GM20000 (cell line): ENCODE measurements around the gene TMEM259.

Experiments used
- DNase-seq: peaks from one replicate; pipeline ENCODE4 v3.0.0; 2012; ENCODE audit warnings: low spot score
- TF ChIP-seq, protein P1 (sequence below): IDR thresholded peaks from 2 replicates; pipeline ENCODE4 v1.5.1; 2012; ENCODE audit warnings: mild to moderate bottlenecking, control low read depth; ENCODE audit errors: extremely low read depth, missing control alignments

The TMEM259 gene

DNA sequence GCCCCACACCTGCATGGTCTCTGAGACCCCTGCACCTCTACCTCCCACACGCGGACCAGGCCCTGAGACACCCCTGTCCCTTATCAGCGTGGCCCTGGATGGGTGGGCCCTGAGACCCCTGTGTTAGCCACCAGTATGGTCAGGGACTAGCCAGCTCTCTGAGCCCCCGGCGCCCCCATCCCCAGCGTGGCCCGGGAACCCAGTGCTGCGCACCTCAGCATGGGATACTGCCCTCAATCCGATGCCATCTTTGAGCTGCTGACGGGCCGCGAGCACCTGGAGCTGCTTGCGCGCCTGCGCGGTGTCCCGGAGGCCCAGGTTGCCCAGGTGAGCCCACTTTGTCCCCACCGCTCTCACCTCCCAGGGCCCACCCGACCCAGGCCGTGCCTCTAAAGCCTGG lies 41.1 kb upstream of the TMEM259 start:
- TF ChIP-seq, protein P1, sequence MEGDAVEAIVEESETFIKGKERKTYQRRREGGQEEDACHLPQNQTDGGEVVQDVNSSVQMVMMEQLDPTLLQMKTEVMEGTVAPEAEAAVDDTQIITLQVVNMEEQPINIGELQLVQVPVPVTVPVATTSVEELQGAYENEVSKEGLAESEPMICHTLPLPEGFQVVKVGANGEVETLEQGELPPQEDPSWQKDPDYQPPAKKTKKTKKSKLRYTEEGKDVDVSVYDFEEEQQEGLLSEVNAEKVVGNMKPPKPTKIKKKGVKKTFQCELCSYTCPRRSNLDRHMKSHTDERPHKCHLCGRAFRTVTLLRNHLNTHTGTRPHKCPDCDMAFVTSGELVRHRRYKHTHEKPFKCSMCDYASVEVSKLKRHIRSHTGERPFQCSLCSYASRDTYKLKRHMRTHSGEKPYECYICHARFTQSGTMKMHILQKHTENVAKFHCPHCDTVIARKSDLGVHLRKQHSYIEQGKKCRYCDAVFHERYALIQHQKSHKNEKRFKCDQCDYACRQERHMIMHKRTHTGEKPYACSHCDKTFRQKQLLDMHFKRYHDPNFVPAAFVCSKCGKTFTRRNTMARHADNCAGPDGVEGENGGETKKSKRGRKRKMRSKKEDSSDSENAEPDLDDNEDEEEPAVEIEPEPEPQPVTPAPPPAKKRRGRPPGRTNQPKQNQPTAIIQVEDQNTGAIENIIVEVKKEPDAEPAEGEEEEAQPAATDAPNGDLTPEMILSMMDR, result no peak
- DNase-seq, result no peak

DNA sequence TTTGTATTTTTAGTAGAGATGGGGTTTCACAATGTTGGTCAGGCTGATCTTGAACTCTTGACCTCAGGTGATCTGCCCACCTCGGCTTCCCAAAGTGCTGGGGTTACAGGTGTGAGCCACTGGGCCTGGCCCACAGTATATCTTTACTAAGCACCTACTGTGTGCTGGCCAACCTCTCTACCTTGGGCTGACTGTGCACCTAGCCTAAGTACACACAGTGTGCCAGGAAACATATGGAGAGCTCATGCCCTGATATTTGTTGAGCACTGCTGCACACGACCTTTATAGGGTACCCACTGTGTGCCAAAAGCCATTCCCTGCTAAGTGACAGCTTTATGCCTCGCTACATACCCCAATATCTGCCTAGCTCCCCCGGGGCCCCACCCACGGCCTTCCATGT lies 39.8 kb upstream of the TMEM259 start:
- TF ChIP-seq, protein P1, result no peak
- DNase-seq, result no peak

GRCh38 chr19:1058112-1058511 lies 37.2 kb upstream of the TMEM259 start:
- TF ChIP-seq, protein P1, result no peak
- DNase-seq, result no peak

- DNase-seq, result peak; percentile 63
- TF ChIP-seq, protein P1, result peak; percentile 40
Observed at GRCh38 chr19:1057176-1057855, 36.4 kb upstream of the TMEM259 start.

- TF ChIP-seq, protein P1, result no peak
- no peak for DNase-seq
Observed at GRCh38 chr19:1055886-1056620, 35.1 kb upstream of the TMEM259 start.

GRCh38 chr19:1055028-1055425 lies 34.1 kb upstream of the TMEM259 start:
- DNase-seq, result no peak
- TF ChIP-seq, protein P1, result no peak
